ENCODE measurements around the gene RGS3.

RGS3 gene

GRCh38 chr9:113608082-113608685 is 144.7 kb downstream of the RGS3 start:
- no peak for DNase-seq

DNA sequence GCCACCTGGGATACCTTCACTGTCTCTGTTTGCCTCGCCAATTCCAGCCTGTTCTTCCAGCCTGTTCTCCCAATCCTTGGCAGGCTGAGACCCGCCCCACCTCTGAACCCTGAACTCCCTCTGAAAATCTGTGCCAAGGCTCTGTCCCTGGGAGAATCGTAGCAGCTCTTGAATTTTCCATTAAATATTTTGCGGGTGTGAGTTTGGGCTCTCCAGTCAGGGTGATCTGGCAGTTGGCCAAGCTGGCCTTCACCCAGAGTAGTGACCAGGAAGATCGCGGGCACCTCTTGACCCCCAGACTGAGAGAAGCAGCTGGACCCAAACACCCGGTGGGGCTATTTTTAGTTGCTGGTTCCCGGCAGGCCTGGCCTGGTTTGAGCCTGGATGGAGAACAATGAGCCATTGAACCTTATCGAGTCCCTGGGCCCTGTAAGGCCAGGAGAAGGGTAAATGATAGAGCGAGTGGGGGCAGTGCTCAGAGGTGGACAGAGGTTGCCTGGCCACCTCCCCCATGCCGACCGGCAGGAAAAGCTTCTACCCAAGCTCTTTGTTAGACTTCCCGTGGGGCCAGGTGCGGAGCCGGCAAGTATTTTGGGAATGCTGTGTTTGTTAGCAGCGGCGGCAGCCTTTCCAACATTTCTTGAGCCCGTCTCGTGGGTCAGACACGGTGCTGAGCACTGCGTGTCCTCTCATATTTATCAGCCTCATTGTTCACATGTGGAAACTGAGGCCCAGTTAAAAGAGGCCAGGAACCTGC is 146.2 kb downstream of the RGS3 start:
- no peak for DNase-seq

DNA sequence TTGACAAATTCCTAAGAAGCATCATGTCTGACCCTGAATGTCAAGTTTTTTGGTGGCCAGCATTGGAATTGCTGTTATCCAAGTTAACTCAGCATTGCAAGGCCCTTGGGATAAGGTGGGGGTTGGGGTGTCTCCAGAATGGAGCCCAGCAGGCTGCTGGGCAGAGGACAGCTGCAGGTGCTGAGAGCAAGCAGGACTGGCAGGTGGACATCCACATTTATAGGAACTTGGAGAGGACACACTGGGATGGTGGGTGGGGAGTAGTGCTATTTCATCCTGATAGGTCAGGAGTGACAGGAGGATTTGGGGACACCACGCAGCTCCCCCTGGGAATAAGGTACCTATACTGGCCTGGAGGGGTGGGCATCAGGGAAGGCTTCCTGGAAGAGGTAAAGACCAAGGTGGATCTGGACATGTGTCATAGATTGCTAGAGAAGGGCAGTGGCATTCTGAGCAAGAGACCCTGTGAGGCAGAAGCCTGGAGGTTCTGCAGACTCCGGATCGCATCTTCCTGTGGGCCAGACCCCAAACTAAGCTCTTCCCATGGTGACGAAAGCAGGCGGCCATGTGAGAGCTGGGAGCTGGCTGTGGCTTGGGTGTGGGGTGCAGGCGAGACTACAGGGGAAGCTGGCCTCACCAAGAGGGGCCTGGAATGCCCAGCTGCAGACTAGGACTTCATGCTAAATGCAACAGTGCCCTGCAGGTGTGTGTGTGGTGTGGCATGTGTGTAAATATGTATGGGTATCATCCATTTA is 148.1 kb downstream of the RGS3 start:
- no peak for DNase-seq

GRCh38 chr9:113612216-113612747 is 148.8 kb downstream of the RGS3 start:
- no peak for DNase-seq

DNA sequence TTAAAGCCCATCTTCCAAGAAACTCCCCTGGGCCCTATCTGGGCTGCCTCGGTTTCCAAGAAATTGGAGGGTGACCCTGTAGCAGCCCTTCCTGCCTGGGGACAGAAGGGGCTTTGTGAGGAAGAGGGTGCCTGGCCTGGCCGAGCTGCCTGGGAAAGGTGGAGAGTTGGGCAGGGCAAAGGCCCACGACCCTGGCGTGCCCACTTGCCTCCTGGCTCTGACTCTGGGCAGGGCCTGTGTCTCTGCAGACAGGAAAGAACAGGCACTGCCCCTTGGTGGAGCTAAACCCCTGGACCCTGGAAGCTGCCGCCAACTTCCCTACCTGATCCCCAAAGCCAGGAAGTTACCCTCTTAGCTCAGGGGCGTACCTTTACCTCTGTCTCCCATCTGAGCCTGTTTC is 149.3 kb downstream of the RGS3 start:
- no peak for DNase-seq

GRCh38 chr9:113613815-113614413 is 150.4 kb downstream of the RGS3 start:
- no peak for DNase-seq

GRCh38 chr9:113614843-113615648 is 151.5 kb downstream of the RGS3 start:
- no peak for DNase-seq

GRCh38 chr9:113616116-113616515 is 152.6 kb downstream of the RGS3 start:
- no peak for DNase-seq

GRCh38 chr9:113616621-113617496 is 153.3 kb downstream of the RGS3 start:
- no peak for DNase-seq

DNA sequence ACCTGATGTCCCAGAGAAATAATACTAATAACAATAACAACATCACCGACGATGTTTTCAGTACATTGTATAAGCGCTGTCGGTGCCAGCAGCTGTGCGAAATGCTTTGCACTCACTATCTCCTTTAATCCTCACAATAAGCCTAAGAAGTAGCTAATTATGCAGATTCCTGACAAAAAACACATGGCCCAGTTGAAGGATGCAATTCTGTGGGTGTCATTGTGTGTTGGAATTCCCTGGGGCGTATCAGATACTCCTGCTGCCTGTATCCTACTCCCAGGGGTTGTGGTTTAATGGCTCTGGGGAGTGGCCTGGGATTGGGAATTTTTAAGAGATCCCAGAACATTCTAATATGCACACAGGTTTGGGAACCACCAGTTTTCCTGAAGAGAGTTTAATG is 154.0 kb downstream of the RGS3 start:
- no peak for DNase-seq

- no peak for DNase-seq
Measured at GRCh38 chr9:113618836-113619490, 155.4 kb downstream of the RGS3 start.

DNA sequence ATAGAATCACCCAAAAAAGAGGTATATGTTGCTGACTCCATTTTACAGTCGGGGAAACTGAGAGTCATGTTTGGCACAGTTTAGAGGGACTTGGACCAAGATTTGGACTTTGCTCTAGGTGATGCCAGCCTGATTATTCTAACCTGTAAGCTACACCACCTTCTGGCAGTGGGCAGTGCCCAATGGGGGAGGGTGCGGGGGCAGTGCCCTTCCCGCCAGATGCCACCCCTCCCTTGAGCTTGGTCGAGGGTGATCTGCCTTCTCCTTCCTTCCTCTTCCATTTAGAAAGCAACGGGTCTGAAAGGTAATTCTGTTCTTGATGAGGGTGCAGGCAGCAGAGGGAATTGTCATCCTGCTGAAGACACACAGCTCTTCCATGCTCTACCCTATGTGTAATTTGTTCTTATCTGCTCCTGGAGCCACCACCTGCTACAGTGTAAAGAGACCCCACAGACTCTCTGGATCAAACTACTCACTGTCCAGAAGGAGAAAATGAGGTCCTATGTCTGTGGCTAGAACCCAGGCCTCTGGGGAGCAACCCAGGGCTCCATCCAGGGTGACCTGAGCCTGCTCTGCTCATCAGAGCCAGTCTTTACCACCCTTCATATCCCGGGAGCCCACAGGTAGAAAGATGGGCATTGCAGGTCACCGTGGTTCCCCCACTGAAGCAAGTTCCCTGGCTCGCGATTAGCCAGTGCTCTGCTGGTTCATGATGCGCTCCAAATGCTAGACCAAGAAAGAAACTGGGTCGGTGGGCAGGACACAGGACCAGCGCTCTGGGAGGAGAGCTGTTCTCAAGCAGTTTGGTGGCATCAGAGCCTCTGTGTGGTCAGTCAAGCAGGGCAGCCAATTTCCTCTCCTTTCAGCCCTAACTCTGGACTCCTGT is 156.2 kb downstream of the RGS3 start:
- DNase-seq = no peak

GRCh38 chr9:113620377-113621161 is 157.0 kb downstream of the RGS3 start:
- DNase-seq = no peak

- DNase-seq = no peak
Measured at GRCh38 chr9:113621309-113621791, 157.8 kb downstream of the RGS3 start.

GRCh38 chr9:113621980-113622379 is 158.5 kb downstream of the RGS3 start:
- DNase-seq = no peak

- DNase-seq = no peak
Measured at GRCh38 chr9:113622600-113623400, 159.3 kb downstream of the RGS3 start.

- no peak for DNase-seq
Measured at GRCh38 chr9:113623851-113624485, 160.4 kb downstream of the RGS3 start.

Data from CD4-positive, alpha-beta T cell treated with Interleukin-12 subunit alpha and Interleukin-12 subunit beta, for 1 hour (primary cell).